IPS DF 6.9 (cell line): Measurements from ENCODE around the gene NOTCH3.

Source experiments
- DNase-seq: peaks from one replicate; pipeline ENCODE4 v3.0.0-alpha.2; 2013; ENCODE audit warnings: low read depth, low spot score
- H3K27ac ChIP-seq: one replicate; pipeline ENCODE4 v1.5.1; 2013; ENCODE audit warnings: low read length, control low read depth
- H3K27me3 ChIP-seq: 2 replicates; pipeline ENCODE4 v1.6.1; 2013; ENCODE audit warnings: mild to moderate bottlenecking, low read length; ENCODE audit not compliant: control insufficient read depth, insufficient read depth
- H3K36me3 ChIP-seq: 2 replicates; pipeline ENCODE4 v1.6.1; 2013; ENCODE audit warnings: low read length; ENCODE audit not compliant: control insufficient read depth, insufficient read depth
- H3K4me1 ChIP-seq: 2 replicates; pipeline ENCODE4 v1.6.1; 2013; ENCODE audit warnings: low read length; ENCODE audit not compliant: control insufficient read depth, insufficient read depth
- H3K4me3 ChIP-seq: 2 replicates; pipeline ENCODE4 v1.5.1; 2013; ENCODE audit warnings: mild to moderate bottlenecking, low read length
- H3K9me3 ChIP-seq: 2 replicates; pipeline ENCODE4 v1.6.1; 2013; ENCODE audit warnings: low read length, inconsistent platforms; ENCODE audit not compliant: control insufficient read depth, insufficient read depth
- WGBS: extraction: QIAGEN DNeasy Blood & Tissue Kit; methylation state at CpG from one replicate; pipeline ENCODE4 v1.1.7; 2013; ENCODE audit warnings: mixed read lengths, missing lambda C conversion rate; ENCODE audit not compliant: insufficient read length, insufficient coverage; 5-methylcytosine and 5-hydroxymethylcytosine counted together

Gene NOTCH3

GRCh38 chr19:15200553-15201364 lies at the start of gene NOTCH3:
Gene NOTCH3, minus strand, starts transcription at chr19:15200995. Its CDS starts 90 bp downstream, at chr19:15200905.
- Histone ChIP-seq H3K9me3 (no peaks in the 10 kb centered on the region), H3K4me3 (peak within 1 kb of the TSS; percentile 94), H3K27ac (no peak within 1 kb of the TSS), H3K36me3 (peaks cover 11% of the 10 kb centered on the region), H3K27me3 (no peaks in the 10 kb centered on the region), H3K4me1 (peaks cover 8% of the 10 kb centered on the region)
- WGBS: no CpG with 5 or more reads among the region's 74 CpGs
- DNase-seq: no peak

- WGBS: no CpG with 5 or more reads among the region's 1 CpG
Measured at GRCh38 chr19:15250640-15250993, 49.8 kb upstream of the NOTCH3 start.

GRCh38 chr19:15249972-15250639 lies 49.3 kb upstream of the NOTCH3 start:
- DNase-seq: no peak
- H3K4me1 ChIP-seq: peaks cover 3% of the 10 kb centered on the region
- no peaks in the 10 kb centered on the region for H3K9me3 ChIP-seq
- no peak overlapping the region for H3K4me3 ChIP-seq
- no peak overlapping the region for H3K27ac ChIP-seq
- peaks cover 51% of the 10 kb centered on the region for H3K36me3 ChIP-seq
- WGBS: no CpG with 5 or more reads among the region's 15 CpGs
- no peaks in the 10 kb centered on the region for H3K27me3 ChIP-seq

More at GRCh38 chr19:15250640-15250993, 49.8 kb upstream of the NOTCH3 start:
- H3K4me1 ChIP-seq: peaks cover 3% of the 10 kb centered on the region
- peaks cover 52% of the 10 kb centered on the region for H3K36me3 ChIP-seq
- no peaks in the 10 kb centered on the region for H3K27me3 ChIP-seq
- H3K27ac ChIP-seq: no peak overlapping the region
- no peaks in the 10 kb centered on the region for H3K9me3 ChIP-seq
- H3K4me3 ChIP-seq: no peak overlapping the region
- no peak for DNase-seq

GRCh38 chr19:15249528-15249874 lies 48.7 kb upstream of the NOTCH3 start:
- WGBS: no CpG with 5 or more reads among the region's 6 CpGs
- no peak overlapping the region for H3K27ac ChIP-seq
- H3K27me3 ChIP-seq: no peaks in the 10 kb centered on the region
- no peak overlapping the region for H3K4me3 ChIP-seq
- H3K36me3 ChIP-seq: peaks cover 47% of the 10 kb centered on the region
- no peaks in the 10 kb centered on the region for H3K9me3 ChIP-seq
- H3K4me1 ChIP-seq: peaks cover 3% of the 10 kb centered on the region
- DNase-seq: no peak

GRCh38 chr19:15248648-15249527 lies 48.1 kb upstream of the NOTCH3 start:
- Histone ChIP-seq H3K36me3 (peaks cover 46% of the 10 kb centered on the region), H3K4me1 (peaks cover 3% of the 10 kb centered on the region), H3K4me3 (no peak overlapping the region), H3K9me3 (no peaks in the 10 kb centered on the region), H3K27me3 (no peaks in the 10 kb centered on the region), H3K27ac (no peak overlapping the region)
- DNase-seq: no peak
- WGBS: no CpG with 5 or more reads among the region's 19 CpGs

- no CpG with 5 or more reads among the region's 5 CpGs for WGBS
- H3K36me3 ChIP-seq: peaks cover 42% of the 10 kb centered on the region
- H3K9me3 ChIP-seq: no peaks in the 10 kb centered on the region
- H3K27me3 ChIP-seq: no peaks in the 10 kb centered on the region
- DNase-seq: no peak
- peaks cover 3% of the 10 kb centered on the region for H3K4me1 ChIP-seq
- H3K27ac ChIP-seq: no peak overlapping the region
- no peak overlapping the region for H3K4me3 ChIP-seq
Measured at GRCh38 chr19:15248106-15248505, 47.3 kb upstream of the NOTCH3 start.

GRCh38 chr19:15247107-15248014 lies 46.6 kb upstream of the NOTCH3 start:
- no peaks in the 10 kb centered on the region for H3K27me3 ChIP-seq
- peaks cover 2% of the 10 kb centered on the region for H3K4me1 ChIP-seq
- WGBS: no CpG with 5 or more reads among the region's 20 CpGs
- H3K9me3 ChIP-seq: no peaks in the 10 kb centered on the region
- H3K36me3 ChIP-seq: peaks cover 39% of the 10 kb centered on the region
- no peak overlapping the region for H3K4me3 ChIP-seq
- H3K27ac ChIP-seq: no peak overlapping the region
- DNase-seq: no peak

GRCh38 chr19:15246198-15246481 lies 45.3 kb upstream of the NOTCH3 start:
- Histone ChIP-seq H3K9me3 (no peaks in the 10 kb centered on the region), H3K36me3 (peaks cover 44% of the 10 kb centered on the region), H3K27me3 (no peaks in the 10 kb centered on the region), H3K4me3 (no peak overlapping the region), H3K27ac (no peak overlapping the region), H3K4me1 (no peaks in the 10 kb centered on the region; the same call in 1 of the 2 replicates)
- WGBS: no CpG with 5 or more reads among the region's 5 CpGs
- no peak for DNase-seq

- Histone ChIP-seq H3K4me3 (no peak overlapping the region), H3K27ac (no peak overlapping the region), H3K4me1 (no peaks in the 10 kb centered on the region; the same call in 1 of the 2 replicates), H3K36me3 (peaks cover 47% of the 10 kb centered on the region), H3K9me3 (no peaks in the 10 kb centered on the region), H3K27me3 (no peaks in the 10 kb centered on the region)
- no peak for DNase-seq
- no CpG with 5 or more reads among the region's 20 CpGs for WGBS
Measured at GRCh38 chr19:15245370-15246197, 44.8 kb upstream of the NOTCH3 start.
